IPS-11a (cell line): Measurements from ENCODE around the gene PRRC2A.

ENCODE experiments used
- H3K4me3 ChIP-seq: one replicate; pipeline ENCODE4 v1.5.1; 2013; ENCODE audit warnings: low read depth, low read length, control low read depth

PRRC2A gene

GRCh38 chr6:31645325-31645724 is 24.8 kb downstream of the PRRC2A start:
- no peak overlapping the region for H3K4me3 ChIP-seq

- H3K4me3 ChIP-seq = peak overlapping the region; percentile 96
These were observed 31.2 kb downstream of the PRRC2A start for GRCh38 chr6:31651602-31652191.

- peak overlapping the region; percentile 96 for H3K4me3 ChIP-seq
These were observed 32.6 kb downstream of the PRRC2A start for GRCh38 chr6:31652925-31653724.

- H3K4me3 ChIP-seq = no peak overlapping the region
These were observed 34.2 kb downstream of the PRRC2A start for GRCh38 chr6:31654574-31655348.

- no peak within 1 kb of the TSS for H3K4me3 ChIP-seq
These were observed 35.1 kb downstream of the PRRC2A start, which contains the start of gene APOM for GRCh38 chr6:31655349-31656237. APOM (plus strand) TSS chr6:31655894; CDS start chr6:31655967, 73 bp downstream.

GRCh38 chr6:31657406-31658157 is 37.1 kb downstream of the PRRC2A start:
- H3K4me3 ChIP-seq = no peak overlapping the region

GRCh38 chr6:31658158-31658688 is 37.7 kb downstream of the PRRC2A start:
- H3K4me3 ChIP-seq = no peak overlapping the region

- no peak overlapping the region for H3K4me3 ChIP-seq
These were observed 38.6 kb downstream of the PRRC2A start for GRCh38 chr6:31658983-31659648.

- H3K4me3 ChIP-seq = peak overlapping the region; percentile 78
These were observed 39.3 kb downstream of the PRRC2A start for GRCh38 chr6:31659649-31660380.

GRCh38 chr6:31660381-31661261 is 40.1 kb downstream of the PRRC2A start, which contains the start of gene C6orf47:
C6orf47 (minus strand) TSS chr6:31660778; CDS start chr6:31659947, 831 bp downstream.
- H3K4me3 ChIP-seq = peak within 1 kb of the TSS; percentile 78

GRCh38 chr6:31661262-31662123 is 41.0 kb downstream of the PRRC2A start:
- no peak overlapping the region for H3K4me3 ChIP-seq

- no peak overlapping the region for H3K4me3 ChIP-seq
These were observed 41.7 kb downstream of the PRRC2A start for GRCh38 chr6:31662124-31662723.

- no peak overlapping the region for H3K4me3 ChIP-seq
These were observed 42.8 kb downstream of the PRRC2A start for GRCh38 chr6:31663126-31663960.

GRCh38 chr6:31663961-31664789 is 43.7 kb downstream of the PRRC2A start:
- H3K4me3 ChIP-seq = peak overlapping the region; percentile 94
